ENCODE results near the gene NAB1.

DNA sequence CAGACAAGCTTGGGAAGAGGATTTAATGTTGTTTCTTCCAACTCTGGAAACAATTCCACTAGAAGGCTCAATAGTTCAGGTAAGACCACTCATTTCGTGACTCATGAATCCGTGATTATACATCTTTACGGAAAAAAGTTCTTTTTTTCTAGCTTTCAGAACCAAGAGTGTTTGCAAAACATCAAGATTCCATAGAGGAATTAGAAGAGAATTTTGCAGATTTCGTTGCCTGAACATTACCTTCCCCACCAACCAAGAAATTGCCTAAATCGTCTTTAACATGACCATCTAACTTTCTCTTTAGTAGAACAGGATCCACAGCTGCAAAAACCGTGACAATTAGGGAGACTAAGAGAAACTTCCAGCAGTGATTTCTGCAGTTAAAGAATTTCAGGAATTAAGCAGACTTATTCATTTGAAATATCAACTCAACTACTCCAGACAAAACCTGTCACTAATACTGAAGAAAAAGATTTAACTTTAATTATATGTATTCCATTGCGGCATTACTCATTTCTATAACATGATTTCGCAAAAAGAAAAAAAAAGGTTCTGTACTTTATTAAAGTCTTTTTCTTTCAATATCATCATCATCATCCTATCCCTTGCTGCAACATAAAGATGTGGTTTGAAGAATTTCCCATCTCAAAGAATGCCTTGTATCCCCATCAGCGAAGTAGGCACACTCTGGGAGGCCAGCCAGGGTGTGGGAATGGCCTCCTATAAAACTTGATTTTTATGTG, 1.9 kb upstream of the NAB1 start:
- TF ChIP-seq, protein P1, sequence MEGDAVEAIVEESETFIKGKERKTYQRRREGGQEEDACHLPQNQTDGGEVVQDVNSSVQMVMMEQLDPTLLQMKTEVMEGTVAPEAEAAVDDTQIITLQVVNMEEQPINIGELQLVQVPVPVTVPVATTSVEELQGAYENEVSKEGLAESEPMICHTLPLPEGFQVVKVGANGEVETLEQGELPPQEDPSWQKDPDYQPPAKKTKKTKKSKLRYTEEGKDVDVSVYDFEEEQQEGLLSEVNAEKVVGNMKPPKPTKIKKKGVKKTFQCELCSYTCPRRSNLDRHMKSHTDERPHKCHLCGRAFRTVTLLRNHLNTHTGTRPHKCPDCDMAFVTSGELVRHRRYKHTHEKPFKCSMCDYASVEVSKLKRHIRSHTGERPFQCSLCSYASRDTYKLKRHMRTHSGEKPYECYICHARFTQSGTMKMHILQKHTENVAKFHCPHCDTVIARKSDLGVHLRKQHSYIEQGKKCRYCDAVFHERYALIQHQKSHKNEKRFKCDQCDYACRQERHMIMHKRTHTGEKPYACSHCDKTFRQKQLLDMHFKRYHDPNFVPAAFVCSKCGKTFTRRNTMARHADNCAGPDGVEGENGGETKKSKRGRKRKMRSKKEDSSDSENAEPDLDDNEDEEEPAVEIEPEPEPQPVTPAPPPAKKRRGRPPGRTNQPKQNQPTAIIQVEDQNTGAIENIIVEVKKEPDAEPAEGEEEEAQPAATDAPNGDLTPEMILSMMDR (IDR thresholded peaks at IDR 0.05): no peak
- TF ChIP-seq POLR2A (IDR thresholded peaks at IDR 0.05) (no peak), POLR2AphosphoS5 (IDR thresholded peaks at IDR 0.05) (no peak), EP300 (IDR thresholded peaks at IDR 0.05; ENCODE audit: low read depth) (no peak)

All from transverse colon (tissue), 4 donors.